GM18502 (cell line): ENCODE measurements around the gene SCOC.
A peak's percentile ranks its signal among the peaks of the same experiment; 100 is the strongest.
"Not testable (repeated sequence)": the region's sequence is repeated elsewhere in the genome, so short reads cannot be mapped to it uniquely, and the experiment has no call there.

Experiments
- ATAC-seq: cut with Tn5 transposase; IDR thresholded peaks from one replicate; pipeline ENCODE4 v1.9.1; 2021; ENCODE audit warnings: mild to moderate bottlenecking; ENCODE audit not compliant: unreplicated experiment, poor library complexity

Gene SCOC

GRCh38 chr4:140359562-140360427 lies 13.7 kb upstream of the SCOC start:
- ATAC-seq: peak; percentile 99

- ATAC-seq: no peak
These were observed 12.3 kb upstream of the SCOC start for GRCh38 chr4:140361099-140361498.

GRCh38 chr4:140363051-140363450 lies 10.4 kb upstream of the SCOC start:
- ATAC-seq: no peak

DNA sequence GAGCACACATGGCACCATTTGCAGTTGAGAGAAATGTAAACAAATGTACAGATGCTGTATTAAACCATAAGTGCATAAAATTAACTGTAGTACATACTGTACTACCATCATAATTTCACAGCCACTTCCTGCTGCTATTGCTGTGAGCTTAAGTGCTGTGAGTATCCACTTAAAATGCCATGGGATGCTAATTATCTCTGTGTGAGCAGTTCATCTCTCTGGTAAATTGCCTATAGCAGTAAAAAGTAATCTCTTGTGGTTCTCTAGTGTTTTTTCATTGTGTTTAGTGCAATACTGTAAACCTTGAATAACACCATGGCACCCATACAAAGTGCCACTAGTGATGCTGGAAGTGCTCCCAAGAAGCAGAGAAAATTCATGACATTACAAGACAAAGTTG lies 9.9 kb upstream of the SCOC start:
- no peak for ATAC-seq

- ATAC-seq: no peak
These were observed 5.7 kb upstream of the SCOC start for GRCh38 chr4:140367738-140368137.

GRCh38 chr4:140368686-140369085 lies 4.8 kb upstream of the SCOC start:
- ATAC-seq: no peak

- peak; percentile 72 for ATAC-seq
These were observed 607 bp upstream of the SCOC start for GRCh38 chr4:140372751-140373327.

GRCh38 chr4:140374130-140374477 lies 658 bp downstream of the SCOC start:
- no peak for ATAC-seq

GRCh38 chr4:140382732-140383131 lies 9.3 kb downstream of the SCOC start:
- ATAC-seq: no peak

- ATAC-seq: no peak
These were observed 14.6 kb downstream of the SCOC start for GRCh38 chr4:140388015-140388414.

DNA sequence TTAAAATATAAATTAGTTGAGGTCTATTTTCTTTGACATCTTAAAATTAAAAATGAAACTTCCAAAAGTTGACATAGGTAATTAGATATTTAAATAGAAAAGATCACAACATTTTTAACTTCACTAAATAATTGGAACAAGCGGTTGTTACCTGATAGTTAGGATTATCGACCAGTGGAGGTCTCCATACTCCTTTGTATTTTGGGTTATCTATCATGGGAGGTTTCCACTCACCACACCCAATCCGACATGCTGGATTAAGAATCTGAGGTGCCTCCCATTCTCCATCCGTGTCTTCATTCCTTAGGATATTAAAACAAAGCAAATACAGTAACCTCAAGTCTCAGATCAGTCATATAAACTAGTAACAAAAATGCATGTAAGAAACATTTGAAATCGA lies 22.2 kb downstream of the SCOC start:
- no peak for ATAC-seq

DNA sequence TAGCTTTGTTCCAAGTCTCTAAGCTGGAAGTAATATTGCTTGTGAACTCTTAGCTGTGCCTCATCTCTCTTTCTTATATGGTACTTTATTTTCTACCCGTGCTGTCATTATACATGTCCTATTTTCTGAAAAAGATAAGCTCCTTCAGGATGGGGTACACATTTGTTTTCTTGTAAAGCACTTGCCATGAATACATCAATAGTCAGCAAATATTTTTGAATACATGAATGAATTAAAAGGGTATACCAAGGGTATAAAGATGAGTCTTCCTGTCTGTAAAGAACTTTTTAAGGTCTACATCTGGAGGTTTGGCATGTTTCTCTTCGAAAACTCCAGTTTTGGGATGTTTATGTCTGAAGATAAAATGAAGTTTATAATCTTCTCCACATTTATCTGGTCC lies 26.7 kb downstream of the SCOC start:
- no peak for ATAC-seq

DNA sequence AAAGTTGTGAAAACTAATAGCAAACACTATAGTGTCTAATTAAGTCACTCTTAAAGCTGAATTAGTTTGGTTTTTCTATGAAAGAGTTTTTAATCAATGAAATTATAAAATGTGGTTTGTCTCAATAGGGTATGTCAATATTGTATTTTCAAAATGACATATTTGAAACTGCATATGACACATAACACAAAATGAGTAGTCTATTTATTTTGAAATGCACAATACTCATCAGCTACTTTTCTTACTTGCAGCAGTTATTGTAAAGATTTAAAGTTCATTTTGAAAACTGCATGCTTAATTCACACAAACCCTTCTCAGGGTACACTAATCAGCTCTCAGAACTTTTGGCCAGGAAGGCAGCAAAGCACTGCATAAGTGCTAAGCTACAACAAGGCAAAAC lies 32.8 kb downstream of the SCOC start:
- no peak for ATAC-seq

- ATAC-seq: no peak
These were observed 35.5 kb downstream of the SCOC start for GRCh38 chr4:140408974-140409373.

GRCh38 chr4:140413130-140413969 lies 39.9 kb downstream of the SCOC start:
- not testable (repeated sequence) for ATAC-seq

- no peak for ATAC-seq
These were observed 49.7 kb downstream of the SCOC start for GRCh38 chr4:140423106-140423505.

- ATAC-seq: peak; percentile 23
These were observed 53.2 kb downstream of the SCOC start for GRCh38 chr4:140426610-140427105.

DNA sequence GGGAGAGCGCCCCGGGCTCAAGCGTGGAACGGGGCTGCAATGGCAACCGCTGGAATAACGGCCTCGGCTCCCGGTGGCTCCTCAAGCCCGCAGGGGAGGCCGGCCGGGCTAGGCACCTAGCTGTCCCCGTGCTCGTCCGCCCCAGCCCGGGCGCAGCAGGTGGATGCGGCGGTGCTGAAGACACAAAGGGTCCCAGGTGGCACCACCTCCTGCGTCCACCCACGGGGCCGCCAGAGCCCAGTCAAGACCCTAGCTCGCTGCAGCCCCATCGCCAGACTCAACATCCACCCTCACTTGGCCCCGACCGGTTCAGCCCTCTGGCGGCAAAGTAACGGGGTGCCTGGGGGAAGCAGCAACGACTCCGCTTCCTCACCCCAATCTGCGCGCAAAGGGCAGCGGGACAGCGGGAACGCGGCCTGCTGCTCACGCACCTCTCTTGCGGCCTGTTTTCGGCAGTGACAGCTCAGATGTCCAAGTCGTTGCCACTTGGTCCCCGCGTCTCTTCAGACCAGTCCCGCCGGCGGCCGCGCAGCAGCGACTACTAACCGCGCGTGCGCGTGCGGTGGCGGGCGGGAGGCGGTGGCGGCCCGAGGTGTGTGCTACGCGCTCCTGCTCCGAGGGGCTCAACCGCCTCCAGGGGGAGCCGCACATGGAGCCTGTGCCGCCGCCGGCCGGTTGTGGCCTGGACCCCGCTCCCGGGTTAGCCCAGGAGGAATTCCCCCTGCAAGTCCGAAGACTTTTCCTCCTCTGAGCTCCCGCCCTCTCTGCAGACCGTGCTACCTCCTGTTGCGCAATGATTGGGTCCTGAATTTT lies 53.9 kb downstream of the SCOC start, which contains the start of gene CLGN:
CLGN (minus strand) TSS at position 543 of the 813 bp plus-strand sequence. CDS start 14,570 bp downstream, outside the sequence.
- peak; percentile 90 for ATAC-seq

DNA sequence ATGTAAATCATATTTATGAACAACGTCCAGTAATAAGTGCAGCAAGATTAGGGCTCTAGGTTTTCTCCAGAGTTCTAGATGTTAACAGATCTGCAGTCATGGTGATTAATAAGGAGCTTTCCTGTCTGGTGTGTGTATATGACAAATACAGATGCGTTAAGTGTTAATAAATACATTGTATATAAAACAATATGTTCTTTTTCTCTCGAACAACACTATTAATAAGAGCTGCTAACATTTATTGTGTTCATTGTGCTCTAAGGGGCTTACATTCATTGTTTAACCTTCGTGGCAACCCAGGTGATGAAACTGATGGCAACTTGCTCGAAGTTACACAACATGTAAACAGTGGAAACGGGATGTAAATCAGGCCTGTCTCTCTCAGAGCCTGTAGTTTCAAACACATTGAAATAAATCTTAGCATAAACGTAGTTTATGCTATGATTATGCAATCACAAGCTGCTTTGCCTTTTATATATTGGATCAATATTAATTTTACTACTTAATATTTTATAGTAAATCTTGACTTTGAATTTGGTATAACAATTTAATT lies 54.5 kb downstream of the SCOC start:
- ATAC-seq: no peak
